ENCODE results near the gene CTRL.
A peak's percentile ranks its signal among the peaks of the same experiment; 100 is the strongest.
"Not testable (repeated sequence)": the region's sequence is repeated elsewhere in the genome, so short reads cannot be mapped to it uniquely, and the experiment has no call there.

Gene CTRL

GRCh38 chr16:67941469-67942199, 10.0 kb upstream of the CTRL start:
- no peak for DNase-seq (ENCODE audit: low read depth in 2 of 2, low spot score in 1 of 2)

- no peak for DNase-seq (ENCODE audit: low read depth in 2 of 2, low spot score in 1 of 2)
These were observed 8.9 kb upstream of the CTRL start for GRCh38 chr16:67940446-67941089.

- DNase-seq (ENCODE audit: low read depth in 2 of 2, low spot score in 1 of 2): peak in 1 of 2 donors; percentile 11
These were observed 8.1 kb upstream of the CTRL start for GRCh38 chr16:67939507-67940445.

- DNase-seq (ENCODE audit: low read depth in 2 of 2, low spot score in 1 of 2): not testable (repeated sequence)
These were observed 6.1 kb upstream of the CTRL start for GRCh38 chr16:67937713-67938112.

GRCh38 chr16:67936880-67937605, 5.4 kb upstream of the CTRL start:
- peak in 1 of 2 donors; percentile 52 for DNase-seq (ENCODE audit: low read depth in 2 of 2, low spot score in 1 of 2)

GRCh38 chr16:67936124-67936879, 4.6 kb upstream of the CTRL start, which contains the start of gene PSMB10:
Gene PSMB10 (minus strand): TSS chr16:67936850. CDS start chr16:67936749, 101 bp downstream.
- peak; percentile 6 to 38 for DNase-seq (ENCODE audit: low read depth in 2 of 2, low spot score in 1 of 2)

GRCh38 chr16:67935402-67936123, 3.9 kb upstream of the CTRL start:
- peak; percentile 72 to 87 for DNase-seq (ENCODE audit: low read depth in 2 of 2, low spot score in 1 of 2)

- DNase-seq (ENCODE audit: low read depth in 2 of 2, low spot score in 1 of 2): no peak
These were observed 3.4 kb upstream of the CTRL start for GRCh38 chr16:67935101-67935401.

GRCh38 chr16:67934306-67935100, 2.8 kb upstream of the CTRL start:
- DNase-seq (ENCODE audit: low read depth in 2 of 2, low spot score in 1 of 2): no peak

- no peak for DNase-seq (ENCODE audit: low read depth in 2 of 2, low spot score in 1 of 2)
These were observed 2.1 kb upstream of the CTRL start for GRCh38 chr16:67933805-67934204.

GRCh38 chr16:67932462-67932840, 789 bp upstream of the CTRL start:
- no peak for DNase-seq (ENCODE audit: low read depth in 2 of 2, low spot score in 1 of 2)

- no peak for DNase-seq (ENCODE audit: low read depth in 2 of 2, low spot score in 1 of 2)
These were observed 917 bp downstream of the CTRL start for GRCh38 chr16:67930678-67931211.

GRCh38 chr16:67930191-67930590, 1.5 kb downstream of the CTRL start:
- no peak for DNase-seq (ENCODE audit: low read depth in 2 of 2, low spot score in 1 of 2)

GRCh38 chr16:67928561-67929364, 2.9 kb downstream of the CTRL start:
- DNase-seq (ENCODE audit: low read depth in 2 of 2, low spot score in 1 of 2): peak; percentile 51 to 58

- DNase-seq (ENCODE audit: low read depth in 2 of 2, low spot score in 1 of 2): no peak
These were observed 3.5 kb downstream of the CTRL start for GRCh38 chr16:67928147-67928546.

GRCh38 chr16:67927131-67927941, 4.3 kb downstream of the CTRL start:
- DNase-seq (ENCODE audit: low read depth in 2 of 2, low spot score in 1 of 2): no peak

- DNase-seq (ENCODE audit: low read depth in 2 of 2, low spot score in 1 of 2): no peak
These were observed 5.4 kb downstream of the CTRL start for GRCh38 chr16:67926181-67926750.

All from stimulated activated CD8-positive, alpha-beta memory T cell treated with anti-CD3 and anti-CD28 coated beads, Interleukin-4, amount 100 ng/mL, for 1 hour (primary cell).